ENCODE data around the gene FADS6.
A peak's percentile ranks its signal among the peaks of the same experiment; 100 is the strongest.

DNA sequence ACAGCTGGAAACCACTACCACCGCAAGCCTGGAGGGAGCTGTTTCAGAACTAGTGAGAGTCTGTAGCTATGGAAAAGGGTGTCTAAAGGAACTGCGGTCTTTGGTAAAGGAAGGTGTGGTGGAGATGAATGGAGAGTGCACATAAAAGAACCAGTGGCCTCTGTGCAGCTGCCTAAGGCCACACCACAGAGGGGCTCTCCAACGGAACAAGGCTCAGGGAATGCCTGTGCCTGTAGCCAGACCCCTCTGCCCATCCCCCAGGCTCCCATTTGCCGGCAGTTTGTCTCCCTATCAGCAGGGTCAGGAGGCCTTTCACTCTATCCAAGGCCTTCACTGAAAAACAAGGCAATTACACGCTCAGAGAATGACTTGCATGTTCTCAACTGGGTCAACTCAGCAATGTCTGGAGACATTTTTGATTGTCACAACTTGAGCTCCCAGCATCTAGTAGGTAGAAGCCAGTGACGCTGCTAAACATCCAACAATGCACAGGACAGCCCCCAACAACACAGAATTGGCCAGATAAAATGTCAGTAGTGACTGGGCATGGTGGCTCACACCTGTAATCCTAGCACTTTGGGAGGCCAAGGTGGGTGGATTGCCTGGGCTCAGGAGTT is 17.3 kb downstream of the FADS6 start:
- TF ChIP-seq, protein P1, sequence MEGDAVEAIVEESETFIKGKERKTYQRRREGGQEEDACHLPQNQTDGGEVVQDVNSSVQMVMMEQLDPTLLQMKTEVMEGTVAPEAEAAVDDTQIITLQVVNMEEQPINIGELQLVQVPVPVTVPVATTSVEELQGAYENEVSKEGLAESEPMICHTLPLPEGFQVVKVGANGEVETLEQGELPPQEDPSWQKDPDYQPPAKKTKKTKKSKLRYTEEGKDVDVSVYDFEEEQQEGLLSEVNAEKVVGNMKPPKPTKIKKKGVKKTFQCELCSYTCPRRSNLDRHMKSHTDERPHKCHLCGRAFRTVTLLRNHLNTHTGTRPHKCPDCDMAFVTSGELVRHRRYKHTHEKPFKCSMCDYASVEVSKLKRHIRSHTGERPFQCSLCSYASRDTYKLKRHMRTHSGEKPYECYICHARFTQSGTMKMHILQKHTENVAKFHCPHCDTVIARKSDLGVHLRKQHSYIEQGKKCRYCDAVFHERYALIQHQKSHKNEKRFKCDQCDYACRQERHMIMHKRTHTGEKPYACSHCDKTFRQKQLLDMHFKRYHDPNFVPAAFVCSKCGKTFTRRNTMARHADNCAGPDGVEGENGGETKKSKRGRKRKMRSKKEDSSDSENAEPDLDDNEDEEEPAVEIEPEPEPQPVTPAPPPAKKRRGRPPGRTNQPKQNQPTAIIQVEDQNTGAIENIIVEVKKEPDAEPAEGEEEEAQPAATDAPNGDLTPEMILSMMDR (IDR thresholded peaks at IDR 0.05): no peak
- TF ChIP-seq POLR2A (IDR thresholded peaks at IDR 0.05): peak in 1 of 2 donors; percentile 11
